ENCODE measurements around the gene EFNA5.

EFNA5 gene

GRCh38 chr5:107603349-107603748 lies 67.4 kb downstream of the EFNA5 start:
- ATAC-seq (no peak), DNase-seq (no peak)

GRCh38 chr5:107602896-107603295 lies 67.8 kb downstream of the EFNA5 start:
- no peak for DNase-seq
- ATAC-seq = no peak

- no peak for ATAC-seq
- DNase-seq = no peak
These were observed 69.7 kb downstream of the EFNA5 start for GRCh38 chr5:107601076-107601475.

- ATAC-seq = no peak
- DNase-seq = no peak
These were observed 71.8 kb downstream of the EFNA5 start for GRCh38 chr5:107598958-107599357.

- ATAC-seq = no peak
- no peak for DNase-seq
These were observed 72.9 kb downstream of the EFNA5 start for GRCh38 chr5:107597803-107598202.

- ATAC-seq = no peak
- DNase-seq = no peak
These were observed 73.5 kb downstream of the EFNA5 start for GRCh38 chr5:107597247-107597646.

- no peak for ATAC-seq
- DNase-seq = no peak
These were observed 76.3 kb downstream of the EFNA5 start for GRCh38 chr5:107594253-107595045.

- ATAC-seq = no peak
- no peak for DNase-seq
These were observed 77.7 kb downstream of the EFNA5 start for GRCh38 chr5:107593009-107593408.

- ATAC-seq = no peak
- DNase-seq = no peak
These were observed 78.2 kb downstream of the EFNA5 start for GRCh38 chr5:107592515-107592914.

GRCh38 chr5:107590686-107591085 lies 80.1 kb downstream of the EFNA5 start:
- DNase-seq (no peak), ATAC-seq (no peak)

- no peak for DNase-seq
- ATAC-seq = no peak
These were observed 81.1 kb downstream of the EFNA5 start for GRCh38 chr5:107589520-107590193.

- DNase-seq (no peak), ATAC-seq (no peak)
These were observed 88.1 kb downstream of the EFNA5 start for GRCh38 chr5:107582625-107583024.

- ATAC-seq (no peak), DNase-seq (no peak)
These were observed 89.6 kb downstream of the EFNA5 start for GRCh38 chr5:107580889-107581820.

GRCh38 chr5:107578051-107578635 lies 92.6 kb downstream of the EFNA5 start:
- ATAC-seq (no peak), DNase-seq (no peak)

GRCh38 chr5:107577394-107577950 lies 93.3 kb downstream of the EFNA5 start:
- ATAC-seq (no peak), DNase-seq (no peak)

GRCh38 chr5:107576736-107577393 lies 93.9 kb downstream of the EFNA5 start:
- DNase-seq (no peak), ATAC-seq (no peak)

GRCh38 chr5:107576155-107576554 lies 94.6 kb downstream of the EFNA5 start:
- DNase-seq (no peak), ATAC-seq (no peak)

- DNase-seq (no peak), ATAC-seq (no peak)
These were observed 96.5 kb downstream of the EFNA5 start for GRCh38 chr5:107574287-107574686.

GRCh38 chr5:107572715-107573368 lies 97.9 kb downstream of the EFNA5 start:
- DNase-seq (no peak), ATAC-seq (no peak)

- ATAC-seq (peak; percentile 89), DNase-seq (peak; percentile 91)
These were observed 98.9 kb downstream of the EFNA5 start for GRCh38 chr5:107571621-107572536.
